Mucosa of descending colon (tissue), 3 donors: ENCODE data around the gene HIPK3. TPM values are rescaled to one million over a fixed set of nuclear protein-coding genes. Genes with fewer than 3 reads are reported as not detected.

Source experiments
- ATAC-seq: fragments of 200-7000 bp; cut with Tn5 transposase; one replicate; pipeline ENCODE4 v1.9.1; 2020; ENCODE audit warnings: mild to moderate bottlenecking, moderate library complexity
- DNase-seq, 3 donors: peaks; one replicate each; pipeline ENCODE4 v3.0.0-alpha.2; 2020
- H3K36me3 ChIP-seq: fragments of 200-600 bp; one replicate; pipeline ENCODE4 v1.8.0; 2021; ENCODE audit warnings: low read depth, mild to moderate bottlenecking
- H3K4me1 ChIP-seq: fragments of 200-600 bp; one replicate; pipeline ENCODE4 v1.8.0; 2021; ENCODE audit warnings: low read depth, mild to moderate bottlenecking
- H3K4me3 ChIP-seq: fragments of 200-600 bp; one replicate; pipeline ENCODE4 v1.8.0; 2021; ENCODE audit warnings: mild to moderate bottlenecking
- H3K9me3 ChIP-seq: fragments of 200-600 bp; one replicate; pipeline ENCODE4 v1.8.0; 2021; ENCODE audit warnings: mild to moderate bottlenecking
- CTCF ChIP-seq: fragments of 200-600 bp; IDR thresholded peaks from one replicate; pipeline ENCODE4 v1.8.0; 2022; ENCODE audit warnings: antibody characterized with exemption, mild to moderate bottlenecking
- intact Hi-C, 2 donors: fragments of 100-400 bp; cut with DNase I in 1 of 2; cut with micrococcal nuclease in 1 of 2; formaldehyde crosslinking; loops; one replicate each; pipeline versions ENCODE4 v1.11.0 to v1.11.1; 2022; cut with DNase I, micrococcal nuclease
- total RNA-seq, 3 donors: library from RNA; stranded (reverse); fragmentation: NEBNext Ultra II Directional in 2 of 3; extraction: Animal tissue kit (Norgen Biotek cat#: 25700) in 2 of 3; gene quantifications; one replicate each; pipeline versions ENCODE4 v1.2.1 to v1.2.4, GENCODE V29; 2021 to 2023
- donor health status: DM: no; HTN: no; CAD: no; lungs with moderate emphysema.
- donor health status: DM: no; HTN: no; CAD: no.
- donor health status: DM: no; HTN: yes; CAD: no.

HIPK3 gene
- total RNA-seq, 3 donors from 2014 or later: 67.0 to 254 (median 69.7) TPM

DNA sequence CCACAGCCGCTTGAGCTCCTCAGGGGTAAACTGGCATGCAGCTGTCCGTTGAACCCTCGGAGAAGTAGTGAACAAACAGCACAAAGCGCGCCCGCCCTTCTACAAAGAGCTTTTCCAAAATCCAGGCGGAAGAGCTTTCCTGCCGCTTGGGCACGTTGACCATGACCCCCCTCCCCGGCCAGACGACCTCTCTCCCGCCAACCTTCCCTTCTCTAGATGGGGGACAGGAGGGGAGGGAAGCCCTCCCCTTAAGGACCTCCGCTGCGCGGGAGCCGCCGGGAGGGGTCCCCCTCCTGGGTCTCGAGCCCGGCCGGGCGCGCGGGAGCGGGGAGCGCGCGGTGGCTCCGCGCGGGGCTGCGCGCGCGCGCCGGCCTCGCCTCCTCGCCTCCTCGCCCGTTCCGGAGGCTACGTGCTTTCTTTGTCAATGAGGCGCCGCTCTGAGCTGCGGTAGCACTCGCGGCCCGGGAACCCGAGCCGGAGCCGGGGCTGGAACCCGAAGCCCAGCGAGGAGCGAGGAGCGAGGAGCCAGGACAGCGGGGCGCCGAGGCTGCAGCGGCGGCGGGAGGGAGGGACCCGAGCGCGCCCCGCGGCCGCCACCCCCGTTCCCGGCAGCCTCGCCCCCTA, 118.6 kb downstream of the HIPK3 start, which contains the start of gene KIAA1549L:
KIAA1549L (plus strand) TSS at position 421 of the 624 bp plus-strand sequence.
- ATAC-seq: no peak
- DNase-seq: no peak
- Histone ChIP-seq H3K4me1 (no peaks in the 10 kb centered on the region), H3K36me3 (no peaks in the 10 kb centered on the region), H3K4me3 (no peak within 1 kb of the TSS), H3K9me3 (no peaks in the 10 kb centered on the region)
- intact Hi-C loops: no loop called here
- TF ChIP-seq CTCF: no peak

DNA sequence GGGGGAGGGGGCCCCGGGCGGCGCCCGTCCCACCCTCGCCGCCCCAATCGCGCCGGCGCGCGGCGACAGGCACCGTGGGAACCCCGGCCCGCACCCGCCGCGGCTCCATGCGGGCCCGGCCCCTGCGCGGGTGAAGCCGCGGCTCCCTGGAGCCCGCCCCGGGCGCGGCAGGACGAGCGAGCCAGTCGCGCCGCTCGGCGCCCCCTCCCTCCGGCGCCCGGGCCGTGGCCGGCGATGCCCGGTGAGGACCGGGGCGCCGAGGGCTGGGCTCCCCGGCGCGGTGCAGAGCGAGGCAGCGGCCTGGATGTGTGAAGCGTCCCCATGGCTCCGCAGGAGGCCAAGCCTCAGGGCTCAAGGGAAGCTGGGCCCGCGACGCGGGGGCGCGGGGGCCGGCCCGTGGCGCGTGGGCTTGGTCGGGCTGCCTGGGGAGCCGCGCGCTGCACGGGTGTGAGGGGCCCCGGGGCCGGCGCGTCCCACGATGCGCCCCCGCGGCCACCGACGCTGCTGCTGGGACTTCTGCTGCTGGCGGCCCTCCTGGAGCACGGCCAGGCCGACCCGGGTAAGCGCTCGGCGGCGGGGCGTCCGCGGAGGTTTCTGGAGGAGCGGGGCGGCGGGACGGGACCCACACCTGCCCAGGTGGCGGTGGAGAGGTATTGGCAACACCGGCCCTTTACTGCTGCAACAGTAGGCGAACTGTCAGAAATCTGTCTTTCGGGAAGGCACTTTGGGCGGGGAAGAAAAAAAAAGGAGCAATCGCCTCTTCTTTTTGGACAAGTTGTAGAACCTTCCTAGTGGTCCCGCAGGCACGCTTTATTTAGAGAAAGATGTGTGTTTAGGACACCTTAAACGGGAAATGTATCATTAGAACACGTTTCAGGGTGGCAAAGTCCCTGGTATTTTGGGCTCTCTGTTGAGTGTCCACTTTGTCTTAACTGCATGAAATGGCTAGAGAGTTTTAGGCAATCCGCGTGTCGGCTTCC, 119.4 kb downstream of the HIPK3 start:
- ATAC-seq (peak; percentile 6), DNase-seq (no peak)
- no peaks in the 10 kb centered on the region for H3K4me1 ChIP-seq
- intact Hi-C loops: no loop called here
- H3K9me3 ChIP-seq: no peaks in the 10 kb centered on the region
- H3K36me3 ChIP-seq: no peaks in the 10 kb centered on the region
- no peak for TF ChIP-seq CTCF
- no peak overlapping the region for H3K4me3 ChIP-seq

- no peak for ATAC-seq
- no peaks in the 10 kb centered on the region for H3K9me3 ChIP-seq
- H3K4me3 ChIP-seq: no peak overlapping the region
- TF ChIP-seq CTCF: no peak
- H3K36me3 ChIP-seq: no peaks in the 10 kb centered on the region
- H3K4me1 ChIP-seq: no peaks in the 10 kb centered on the region
- intact Hi-C loops: no loop called here
- DNase-seq: no peak
These were observed 120.5 kb downstream of the HIPK3 start for GRCh38 chr11:33377412-33378370.

DNA sequence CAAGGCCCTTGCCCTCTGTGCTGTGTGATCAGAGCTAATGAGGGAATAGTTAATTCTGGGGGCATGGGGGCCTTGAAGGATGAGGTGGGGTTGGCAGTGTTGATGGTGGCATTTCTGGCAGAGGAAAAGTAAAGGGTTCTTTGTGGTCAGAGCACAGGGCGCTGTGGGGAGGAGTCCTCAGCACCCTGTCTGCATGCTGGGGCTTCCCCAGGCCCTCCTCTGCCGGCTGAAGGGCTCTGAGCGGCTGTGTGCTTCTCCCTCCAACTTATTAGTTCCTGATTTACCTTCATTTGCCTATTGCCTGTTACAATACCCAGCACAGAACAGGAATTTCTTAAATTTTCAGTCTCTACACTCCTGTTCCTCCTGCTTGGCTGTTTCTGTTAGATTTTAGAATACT, 122.8 kb downstream of the HIPK3 start:
- no peaks in the 10 kb centered on the region for H3K36me3 ChIP-seq
- DNase-seq (no peak), ATAC-seq (peak; percentile 37)
- H3K4me3 ChIP-seq: no peak overlapping the region
- intact Hi-C loops: no loop called here
- H3K9me3 ChIP-seq: no peaks in the 10 kb centered on the region
- no peak for TF ChIP-seq CTCF
- H3K4me1 ChIP-seq: no peaks in the 10 kb centered on the region
